Hepatocyte (in vitro differentiated cells): ENCODE measurements around the gene ADAMTS2. TPM values are rescaled to one million over a fixed set of nuclear protein-coding genes. Genes with fewer than 3 reads are reported as not detected.

ENCODE experiments used
- DNase-seq: peaks from one replicate; pipeline ENCODE4 v3.0.0-alpha.2; 2016; ENCODE audit warnings: low spot score
- H2AFZ ChIP-seq: fragments of 200-600 bp; sonication (generic); 2 replicates; pipeline ENCODE4 v1.6.0; 2016; ENCODE audit warnings: antibody characterized with exemption, mild to moderate bottlenecking
- H3K27ac ChIP-seq: fragments of 200-600 bp; sonication (generic); 2 replicates; pipeline ENCODE4 v1.5.1; 2016; ENCODE audit warnings: mild to moderate bottlenecking
- H3K27me3 ChIP-seq: fragments of 200-600 bp; sonication (generic); 2 replicates; pipeline ENCODE4 v1.6.1; 2016
- H3K36me3 ChIP-seq: fragments of 200-600 bp; sonication (generic); replicated peaks from 2 replicates; pipeline ENCODE4 v1.5.1; 2016; ENCODE audit warnings: low read depth; ENCODE audit not compliant: insufficient read depth
- H3K4me1 ChIP-seq: fragments of 200-600 bp; sonication (generic); 2 replicates; pipeline ENCODE4 v1.5.1; 2016; ENCODE audit warnings: mild to moderate bottlenecking, moderate library complexity; ENCODE audit not compliant: insufficient read depth
- H3K4me2 ChIP-seq: fragments of 200-600 bp; sonication (generic); 2 replicates; pipeline ENCODE4 v1.6.0; 2016
- H3K4me3 ChIP-seq: fragments of 200-600 bp; sonication (generic); 2 replicates; pipeline ENCODE4 v1.5.1; 2016; ENCODE audit warnings: mild to moderate bottlenecking
- H3K79me2 ChIP-seq: fragments of 200-600 bp; sonication (generic); 2 replicates; pipeline ENCODE4 v1.6.0; 2017; ENCODE audit warnings: mild to moderate bottlenecking
- H3K9me2 ChIP-seq: fragments of 200-600 bp; sonication (generic); replicated peaks from 2 replicates; pipeline ENCODE4 v1.6.0; 2017; ENCODE audit warnings: mild to moderate bottlenecking; ENCODE audit not compliant: insufficient read depth
- H3K9me3 ChIP-seq: fragments of 200-600 bp; sonication (generic); 2 replicates; pipeline ENCODE4 v1.5.1; 2016; ENCODE audit warnings: low read depth, mild to moderate bottlenecking
- H4K20me1 ChIP-seq: fragments of 200-600 bp; sonication (generic); 2 replicates; pipeline ENCODE4 v1.6.0; 2016; ENCODE audit warnings: mild to moderate bottlenecking; ENCODE audit not compliant: insufficient read depth, poor library complexity, severe bottlenecking
- CTCF ChIP-seq: fragments of 200-600 bp; sonication (generic); IDR thresholded peaks from 2 replicates; pipeline ENCODE4 v1.5.1; 2016; ENCODE audit warnings: antibody characterized with exemption, mild to moderate bottlenecking; ENCODE audit not compliant: poor library complexity
- EZH2 ChIP-seq: fragments of 200-600 bp; sonication (generic); IDR thresholded peaks from 2 replicates; pipeline ENCODE4 v1.6.1; 2016; ENCODE audit warnings: antibody characterized with exemption, mild to moderate bottlenecking, borderline replicate concordance
- EZH2phosphoT487 ChIP-seq: fragments of 200-600 bp; sonication (generic); IDR thresholded peaks from one replicate; pipeline ENCODE4 v1.6.1; 2018; ENCODE audit warnings: antibody characterized with exemption, mild to moderate bottlenecking, low read depth, moderate library complexity; ENCODE audit not compliant: unreplicated experiment, severe bottlenecking
- WGBS: methylation state at CpG from one replicate; pipeline ENCODE4 v1.1.6; 2016; ENCODE audit warnings: low lambda C conversion rate; ENCODE audit errors: missing lambda C conversion rate; 5-methylcytosine and 5-hydroxymethylcytosine counted together
- polyA plus RNA-seq: library from polyadenylated mRNA; unstranded; fragments of >200 nt; fragmentation: Nextera tagmentation; extraction: Ambion mirVana; gene quantifications from 2 replicates; pipeline ENCODE4 v1.2.1, GENCODE V29; 2016
- total RNA-seq: library from RNA; depleted of rRNA; stranded (reverse); fragments of >200 nt; gene quantifications from 2 replicates; pipeline ENCODE4 v1.2.3, GENCODE V29; 2014

ADAMTS2 gene
- total and polyA plus RNA-seq, 2 experiments from 2014 or later = 55.4 to 78.8 TPM

- Histone ChIP-seq H3K79me2 (no peaks in the 10 kb centered on the region), H4K20me1 (no peaks in the 10 kb centered on the region), H3K4me3 (no peak overlapping the region), H3K9me3 (no peaks in the 10 kb centered on the region), H3K27ac (no peak overlapping the region), H3K9me2 (no peaks in the 10 kb centered on the region), H2AFZ (no peak overlapping the region), H3K4me1 (peaks cover 32% of the 10 kb centered on the region), H3K27me3 (no peaks in the 10 kb centered on the region), H3K4me2 (no peak overlapping the region), H3K36me3 (no peaks in the 10 kb centered on the region)
- WGBS = 94% methylated on average over 13 of the region's 13 CpGs
- TF ChIP-seq EZH2phosphoT487 (no peak), CTCF (no peak), EZH2 (no peak)
- no peak for DNase-seq
These were observed 81.0 kb downstream of the ADAMTS2 start for GRCh38 chr5:179264053-179264782.

- Histone ChIP-seq H3K4me3 (no peak overlapping the region), H3K27me3 (no peaks in the 10 kb centered on the region), H3K4me2 (no peak overlapping the region), H3K4me1 (peaks cover 32% of the 10 kb centered on the region), H3K27ac (no peak overlapping the region), H3K9me3 (no peaks in the 10 kb centered on the region), H3K9me2 (no peaks in the 10 kb centered on the region), H4K20me1 (no peaks in the 10 kb centered on the region), H3K79me2 (no peaks in the 10 kb centered on the region), H3K36me3 (no peaks in the 10 kb centered on the region), H2AFZ (no peak overlapping the region)
- WGBS = 93% methylated on average over 22 of the region's 23 CpGs
- DNase-seq = no peak
- no peak for TF ChIP-seq EZH2
These were observed 81.7 kb downstream of the ADAMTS2 start for GRCh38 chr5:179263391-179264052.

GRCh38 chr5:179262126-179262920 lies 82.9 kb downstream of the ADAMTS2 start:
- Histone ChIP-seq H4K20me1 (no peaks in the 10 kb centered on the region), H3K9me3 (no peaks in the 10 kb centered on the region), H3K4me2 (no peak overlapping the region), H3K27me3 (no peaks in the 10 kb centered on the region), H3K27ac (no peak overlapping the region), H3K4me3 (no peak overlapping the region), H2AFZ (no peak overlapping the region), H3K9me2 (no peaks in the 10 kb centered on the region), H3K36me3 (no peaks in the 10 kb centered on the region), H3K79me2 (no peaks in the 10 kb centered on the region), H3K4me1 (peaks cover 27% of the 10 kb centered on the region)
- DNase-seq = no peak
- WGBS = 91% methylated on average over 30 of the region's 30 CpGs
- TF ChIP-seq CTCF (no peak), EZH2 (no peak), EZH2phosphoT487 (no peak)
